ENCODE results near the gene DEFB114. TPM values are rescaled to one million over a fixed set of nuclear protein-coding genes. Genes with fewer than 3 reads are reported as not detected.

The DEFB114 gene
- total and polyA plus RNA-seq, 4 donors: not detected

GRCh38 chr6:49929340-49929739, 34.6 kb downstream of the DEFB114 start:
- Histone ChIP-seq H3K36me3 (ENCODE audit: control insufficient read depth in 1 of 2, insufficient read depth in 2 of 2, low read length in 1 of 2) (no peaks in the 10 kb centered on the region), H3K4me3 (ENCODE audit: low read length in 2 of 2) (no peak overlapping the region), H3K27me3 (ENCODE audit: control insufficient read depth in 1 of 2, insufficient read depth in 2 of 2, low read length in 1 of 2) (peaks cover 0 to 2% of the 10 kb centered on the region in 2 donors), H3K4me1 (ENCODE audit: control insufficient read depth in 1 of 2, insufficient read depth in 2 of 2, low read length in 2 of 2) (no peaks in the 10 kb centered on the region), H3K9me3 (ENCODE audit: control insufficient read depth, low read length) (no peaks in the 10 kb centered on the region), H3K27ac (ENCODE audit: low read depth in 1 of 2, low read length in 2 of 2) (no peak overlapping the region)
- no peak for DNase-seq
- intact Hi-C loops (cut with DNase I): no loop called here
- ATAC-seq (ENCODE audit: low FRiP score): no peak

GRCh38 chr6:49923826-49924225, 40.1 kb downstream of the DEFB114 start:
- no peaks in the 10 kb centered on the region for H3K9me3 ChIP-seq (ENCODE audit: control insufficient read depth, low read length)
- no peaks in the 10 kb centered on the region for H3K36me3 ChIP-seq (ENCODE audit: control insufficient read depth in 1 of 2, insufficient read depth in 2 of 2, low read length in 1 of 2)
- peaks cover 0 to 2% of the 10 kb centered on the region in 2 donors for H3K27me3 ChIP-seq (ENCODE audit: control insufficient read depth in 1 of 2, insufficient read depth in 2 of 2, low read length in 1 of 2)
- DNase-seq (no peak), ATAC-seq (ENCODE audit: low FRiP score) (no peak)
- WGBS, 2 donors: 36 to 42% methylated on average over 3 of the region's 3 CpGs
- intact Hi-C loops (cut with DNase I): no loop called here
- H3K4me3 ChIP-seq (ENCODE audit: low read length in 2 of 2): no peak overlapping the region
- H3K27ac ChIP-seq (ENCODE audit: low read depth in 1 of 2, low read length in 2 of 2): no peak overlapping the region
- H3K4me1 ChIP-seq (ENCODE audit: control insufficient read depth in 1 of 2, insufficient read depth in 2 of 2, low read length in 2 of 2): no peaks in the 10 kb centered on the region

- intact Hi-C loops (cut with DNase I): no loop called here
Measured at GRCh38 chr6:49919935-49920644, 43.9 kb downstream of the DEFB114 start.

GRCh38 chr6:49919261-49919660, 44.7 kb downstream of the DEFB114 start:
- Histone ChIP-seq H3K4me1 (ENCODE audit: control insufficient read depth in 1 of 2, insufficient read depth in 2 of 2, low read length in 2 of 2) (no peaks in the 10 kb centered on the region), H3K9me3 (ENCODE audit: control insufficient read depth, low read length) (no peaks in the 10 kb centered on the region), H3K27ac (ENCODE audit: low read depth in 1 of 2, low read length in 2 of 2) (no peak overlapping the region), H3K36me3 (ENCODE audit: control insufficient read depth in 1 of 2, insufficient read depth in 2 of 2, low read length in 1 of 2) (no peaks in the 10 kb centered on the region), H3K4me3 (ENCODE audit: low read length in 2 of 2) (no peak overlapping the region), H3K27me3 (ENCODE audit: control insufficient read depth in 1 of 2, insufficient read depth in 2 of 2, low read length in 1 of 2) (no peaks in the 10 kb centered on the region)
- no peak for ATAC-seq (ENCODE audit: low FRiP score)
- WGBS, 2 donors: 31 to 39% methylated on average over 4 of the region's 4 CpGs
- intact Hi-C loops (cut with DNase I): no loop called here
- no peak for DNase-seq

More at GRCh38 chr6:49919935-49920644, 43.9 kb downstream of the DEFB114 start:
- H3K4me1 ChIP-seq (ENCODE audit: control insufficient read depth in 1 of 2, insufficient read depth in 2 of 2, low read length in 2 of 2): no peaks in the 10 kb centered on the region
- no peak for DNase-seq
- no peaks in the 10 kb centered on the region for H3K9me3 ChIP-seq (ENCODE audit: control insufficient read depth, low read length)
- no peaks in the 10 kb centered on the region for H3K27me3 ChIP-seq (ENCODE audit: control insufficient read depth in 1 of 2, insufficient read depth in 2 of 2, low read length in 1 of 2)
- no peak for ATAC-seq (ENCODE audit: low FRiP score)
- H3K4me3 ChIP-seq (ENCODE audit: low read length in 2 of 2): no peak overlapping the region
- WGBS, 2 donors: 76 to 80% methylated on average over 5 of the region's 5 CpGs
- no peaks in the 10 kb centered on the region for H3K36me3 ChIP-seq (ENCODE audit: control insufficient read depth in 1 of 2, insufficient read depth in 2 of 2, low read length in 1 of 2)
- H3K27ac ChIP-seq (ENCODE audit: low read depth in 1 of 2, low read length in 2 of 2): no peak overlapping the region

GRCh38 chr6:49918787-49919186, 45.2 kb downstream of the DEFB114 start:
- H3K9me3 ChIP-seq (ENCODE audit: control insufficient read depth, low read length): no peaks in the 10 kb centered on the region
- 32 to 33% methylated on average over 2 of the region's 2 CpGs for WGBS, 2 donors
- no peaks in the 10 kb centered on the region for H3K36me3 ChIP-seq (ENCODE audit: control insufficient read depth in 1 of 2, insufficient read depth in 2 of 2, low read length in 1 of 2)
- intact Hi-C loops (cut with DNase I): no loop called here
- H3K4me3 ChIP-seq (ENCODE audit: low read length in 2 of 2): no peak overlapping the region
- H3K27ac ChIP-seq (ENCODE audit: low read depth in 1 of 2, low read length in 2 of 2): no peak overlapping the region
- H3K4me1 ChIP-seq (ENCODE audit: control insufficient read depth in 1 of 2, insufficient read depth in 2 of 2, low read length in 2 of 2): no peaks in the 10 kb centered on the region
- no peak for ATAC-seq (ENCODE audit: low FRiP score)
- no peaks in the 10 kb centered on the region for H3K27me3 ChIP-seq (ENCODE audit: control insufficient read depth in 1 of 2, insufficient read depth in 2 of 2, low read length in 1 of 2)
- no peak for DNase-seq

GRCh38 chr6:49915035-49915434, 48.9 kb downstream of the DEFB114 start:
- WGBS, 2 donors: 5 to 9% methylated on average over 3 of the region's 3 CpGs
- intact Hi-C loops (cut with DNase I): no loop called here
- no peak for ATAC-seq (ENCODE audit: low FRiP score)

GRCh38 chr6:49913636-49914375, 50.2 kb downstream of the DEFB114 start:
- H3K4me1 ChIP-seq (ENCODE audit: control insufficient read depth in 1 of 2, insufficient read depth in 2 of 2, low read length in 2 of 2): no peaks in the 10 kb centered on the region
- H3K36me3 ChIP-seq (ENCODE audit: control insufficient read depth in 1 of 2, insufficient read depth in 2 of 2, low read length in 1 of 2): no peaks in the 10 kb centered on the region
- H3K4me3 ChIP-seq (ENCODE audit: low read length in 2 of 2): no peak overlapping the region
- H3K27me3 ChIP-seq (ENCODE audit: control insufficient read depth in 1 of 2, insufficient read depth in 2 of 2, low read length in 1 of 2): no peaks in the 10 kb centered on the region
- no peak for DNase-seq
- WGBS, 2 donors: 48 to 50% methylated on average over 6 of the region's 6 CpGs
- intact Hi-C loops (cut with DNase I): no loop called here
- no peaks in the 10 kb centered on the region for H3K9me3 ChIP-seq (ENCODE audit: control insufficient read depth, low read length)
- H3K27ac ChIP-seq (ENCODE audit: low read depth in 1 of 2, low read length in 2 of 2): no peak overlapping the region
- no peak for ATAC-seq (ENCODE audit: low FRiP score)

More at GRCh38 chr6:49915035-49915434, 48.9 kb downstream of the DEFB114 start:
- no peaks in the 10 kb centered on the region for H3K36me3 ChIP-seq (ENCODE audit: control insufficient read depth in 1 of 2, insufficient read depth in 2 of 2, low read length in 1 of 2)
- no peak for DNase-seq
- H3K27ac ChIP-seq (ENCODE audit: low read depth in 1 of 2, low read length in 2 of 2): no peak overlapping the region
- H3K9me3 ChIP-seq (ENCODE audit: control insufficient read depth, low read length): no peaks in the 10 kb centered on the region
- H3K4me3 ChIP-seq (ENCODE audit: low read length in 2 of 2): no peak overlapping the region
- H3K4me1 ChIP-seq (ENCODE audit: control insufficient read depth in 1 of 2, insufficient read depth in 2 of 2, low read length in 2 of 2): no peaks in the 10 kb centered on the region
- no peaks in the 10 kb centered on the region for H3K27me3 ChIP-seq (ENCODE audit: control insufficient read depth in 1 of 2, insufficient read depth in 2 of 2, low read length in 1 of 2)

GRCh38 chr6:49912196-49912595, 51.8 kb downstream of the DEFB114 start:
- Histone ChIP-seq H3K9me3 (ENCODE audit: control insufficient read depth, low read length) (no peaks in the 10 kb centered on the region), H3K4me1 (ENCODE audit: control insufficient read depth in 1 of 2, insufficient read depth in 2 of 2, low read length in 2 of 2) (no peaks in the 10 kb centered on the region), H3K36me3 (ENCODE audit: control insufficient read depth in 1 of 2, insufficient read depth in 2 of 2, low read length in 1 of 2) (no peaks in the 10 kb centered on the region), H3K4me3 (ENCODE audit: low read length in 2 of 2) (no peak overlapping the region), H3K27me3 (ENCODE audit: control insufficient read depth in 1 of 2, insufficient read depth in 2 of 2, low read length in 1 of 2) (no peaks in the 10 kb centered on the region), H3K27ac (ENCODE audit: low read depth in 1 of 2, low read length in 2 of 2) (no peak overlapping the region)
- ATAC-seq (ENCODE audit: low FRiP score) (no peak), DNase-seq (no peak)
- intact Hi-C loops (cut with DNase I): no loop called here
- WGBS, 2 donors: 73 to 76% methylated on average over 1 of the region's 1 CpG

- WGBS, 2 donors: 75 to 89% methylated on average over 2 of the region's 2 CpGs
- intact Hi-C loops (cut with DNase I): no loop called here
- no peak for DNase-seq
- Histone ChIP-seq H3K4me3 (ENCODE audit: low read length in 2 of 2) (no peak overlapping the region), H3K9me3 (ENCODE audit: control insufficient read depth, low read length) (no peaks in the 10 kb centered on the region), H3K27ac (ENCODE audit: low read depth in 1 of 2, low read length in 2 of 2) (no peak overlapping the region), H3K36me3 (ENCODE audit: control insufficient read depth in 1 of 2, insufficient read depth in 2 of 2, low read length in 1 of 2) (no peaks in the 10 kb centered on the region), H3K27me3 (ENCODE audit: control insufficient read depth in 1 of 2, insufficient read depth in 2 of 2, low read length in 1 of 2) (no peaks in the 10 kb centered on the region), H3K4me1 (ENCODE audit: control insufficient read depth in 1 of 2, insufficient read depth in 2 of 2, low read length in 2 of 2) (no peaks in the 10 kb centered on the region)
- no peak for ATAC-seq (ENCODE audit: low FRiP score)
Measured at GRCh38 chr6:49911252-49911651, 52.7 kb downstream of the DEFB114 start.
